HepG2 (cell line): ENCODE measurements around the gene LRFN2. TPM values are rescaled to one million over a fixed set of nuclear protein-coding genes. Genes with fewer than 3 reads are reported as not detected.

Experiments used
- ATAC-seq: fragments of 200-7000 bp; cut with Tn5 transposase; 3 replicates; pipeline ENCODE4 v1.9.1; 2020; ENCODE audit warnings: mild to moderate bottlenecking, moderate library complexity
- BruUV-seq: library from RNA; stranded (reverse); fragments of 400-500 nt; replicated peaks from 2 replicates; lab custom pipeline; 2021; lab: Mats Ljungman, UMichigan
- CTCF ChIA-PET: fragments of 300-600 bp; formaldehyde crosslinking; extraction: SDS; loops from one replicate; lab custom pipeline; 2021; ENCODE audit warnings: low total read pairs, inconsistent platforms, low intra/inter-chr PET ratio; lab: Yijun Ruan, JAX
- POLR2A ChIA-PET: fragments of 350-600 bp; sonication (Branson Sonifier 250); formaldehyde crosslinking; loops from one replicate; lab custom pipeline; 2020; ENCODE audit warnings: antibody characterized with exemption, inconsistent platforms; lab: Yijun Ruan, JAX
- DNase-seq: peaks from one replicate; pipeline ENCODE4 v3.0.0-alpha.2; 2015; ENCODE audit warnings: low spot score
- FAIRE-seq: peaks from 3 replicates; lab custom pipeline; 2011; peaks lifted over from hg19 to GRCh38; lab: Jason Lieb, UNC
- H2AFZ ChIP-seq: one replicate; pipeline ENCODE4 v1.6.1; 2011; ENCODE audit warnings: low read length, inconsistent platforms
- H3K27ac ChIP-seq: fragments of 300-600 bp; 3 replicates; pipeline ENCODE4 v1.8.0; 2011; ENCODE audit warnings: mixed run types, mild to moderate bottlenecking, mixed read lengths, low read length, inconsistent platforms; ENCODE audit not compliant: insufficient read depth; ENCODE audit errors: extremely low read length
- H3K27me3 ChIP-seq, 2 experiments: fragments of 200-600 bp in 1 of 2; 2 replicates in 1 of 2; 3 replicates in 1 of 2; pipeline versions ENCODE4 v1.6.0 to v1.8.0; 2011; ENCODE audit warnings: low read length in 2 of 2, mild to moderate bottlenecking in 2 of 2, moderate library complexity in 2 of 2, inconsistent platforms in 1 of 2; ENCODE audit not compliant: insufficient read depth in 2 of 2, control insufficient read depth in 1 of 2
- H3K36me3 ChIP-seq, 2 experiments: fragments of 200-600 bp in 1 of 2; replicated peaks in 1 of 2; 2 replicates in 1 of 2; 3 replicates in 1 of 2; pipeline versions ENCODE4 v1.5.1 to v1.8.0; 2011; ENCODE audit warnings: low read length in 2 of 2, inconsistent platforms in 1 of 2; ENCODE audit not compliant: insufficient read depth in 2 of 2, control insufficient read depth in 1 of 2
- H3K4me1 ChIP-seq: 2 replicates; pipeline ENCODE4 v1.5.1; 2012; ENCODE audit warnings: low read length, inconsistent platforms; ENCODE audit not compliant: insufficient read depth
- H3K4me2 ChIP-seq: 2 replicates; pipeline ENCODE4 v1.6.0; 2011; ENCODE audit warnings: low read depth, low read length, inconsistent platforms
- H3K4me3 ChIP-seq, 3 experiments: fragments of 200-600 bp in 1 of 3; sonication (generic), shearing (Covaris generic) in 1 of 3; replicated peaks in 1 of 3; 2 replicates each; pipeline ENCODE4 v1.5.1; 2011 to 2016; ENCODE audit warnings: low read length in 3 of 3, inconsistent platforms in 2 of 3, low read depth in 2 of 3, mild to moderate bottlenecking in 2 of 3, control low read depth in 1 of 3, mixed read lengths in 1 of 3; ENCODE audit not compliant: insufficient read depth in 1 of 3
- H3K79me2 ChIP-seq: one replicate; pipeline ENCODE4 v1.6.1; 2011; ENCODE audit warnings: low read length, inconsistent platforms; ENCODE audit not compliant: insufficient read depth
- H3K9ac ChIP-seq: 2 replicates; pipeline ENCODE4 v1.6.0; 2011; ENCODE audit warnings: mild to moderate bottlenecking, low read depth, low read length, inconsistent platforms; ENCODE audit not compliant: insufficient read depth
- H3K9me3 ChIP-seq: 2 replicates; pipeline ENCODE4 v1.5.1; 2012; ENCODE audit warnings: mild to moderate bottlenecking, low read length
- H4K20me1 ChIP-seq: 2 replicates; pipeline ENCODE4 v1.6.0; 2011; ENCODE audit warnings: inconsistent platforms, mild to moderate bottlenecking, low read length, moderate library complexity; ENCODE audit not compliant: insufficient read depth
- ATF7-NPFF ChIP-seq: sonication (generic); formaldehyde crosslinking; IDR thresholded peaks from 2 replicates; pipeline ENCODE4 v1.8.1; 2023; ENCODE audit warnings: mild to moderate bottlenecking, low read depth, missing genetic modification reagents, moderate library complexity
- GPN1 ChIP-seq: sonication (generic); formaldehyde crosslinking; IDR thresholded peaks from 2 replicates; pipeline ENCODE4 v1.5.1; 2020; ENCODE audit warnings: missing genetic modification reagents, borderline replicate concordance
- GTF3A ChIP-seq: sonication (generic); formaldehyde crosslinking; conservative IDR thresholded peaks from 2 replicates; pipeline ENCODE4 v1.4.0; 2020; ENCODE audit warnings: mild to moderate bottlenecking, missing genetic modification reagents
- IRX3 ChIP-seq: sonication (generic); formaldehyde crosslinking; IDR thresholded peaks from 2 replicates; pipeline ENCODE4 v1.8.1; 2023; ENCODE audit warnings: mild to moderate bottlenecking, low read depth, missing genetic modification reagents, borderline replicate concordance
- JUNB ChIP-seq: sonication (generic); formaldehyde crosslinking; IDR thresholded peaks from 2 replicates; pipeline ENCODE4 v1.8.0; 2022; ENCODE audit warnings: missing genetic modification reagents, mild to moderate bottlenecking, borderline replicate concordance
- KDM5B ChIP-seq: sonication (generic); formaldehyde crosslinking; IDR thresholded peaks from 2 replicates; pipeline ENCODE4 v1.4.0; 2020; ENCODE audit warnings: missing genetic modification reagents, mild to moderate bottlenecking, borderline replicate concordance
- MAFF ChIP-seq: IDR thresholded peaks from 2 replicates; pipeline ENCODE4 v1.6.1; 2011; ENCODE audit warnings: low read depth, low read length, improper control_type of control experiment
- NCOR1 ChIP-seq: fragments of 200-600 bp; sonication (generic); IDR thresholded peaks from 2 replicates; pipeline ENCODE4 v1.7.0; 2017; ENCODE audit warnings: antibody characterized with exemption, low read length, borderline replicate concordance
- NFE2L1 ChIP-seq: sonication (generic); formaldehyde crosslinking; IDR thresholded peaks from 2 replicates; pipeline ENCODE4 v1.4.0; 2020; ENCODE audit warnings: missing genetic modification reagents, mild to moderate bottlenecking, borderline replicate concordance
- PAF1 ChIP-seq: IDR thresholded peaks from 2 replicates; pipeline ENCODE4 v1.6.1; 2016; ENCODE audit warnings: missing genetic modification reagents, missing compliant biosample characterization
- RBM39 ChIP-seq: fragments of 200-400 bp; formaldehyde crosslinking; IDR thresholded peaks from one replicate; pipeline ENCODE4 v1.6.1; 2018; ENCODE audit warnings: antibody characterized with exemption, mild to moderate bottlenecking, low read depth, low read length; ENCODE audit not compliant: poor library complexity, severe bottlenecking
- REL ChIP-seq: sonication (generic); formaldehyde crosslinking; conservative IDR thresholded peaks from 2 replicates; pipeline ENCODE4 v1.8.0; 2022; ENCODE audit warnings: mild to moderate bottlenecking, missing genetic modification reagents, moderate library complexity
- RFX5 ChIP-seq: IDR thresholded peaks from 2 replicates; pipeline ENCODE4 v1.6.1; 2011; ENCODE audit warnings: low read depth, low read length, improper control_type of control experiment
- SPEN ChIP-seq: sonication (generic); formaldehyde crosslinking; IDR thresholded peaks from 2 replicates; pipeline ENCODE4 v1.5.1; 2020; ENCODE audit warnings: low read depth, mild to moderate bottlenecking, missing genetic modification reagents
- STAT5B ChIP-seq: sonication (generic); formaldehyde crosslinking; IDR thresholded peaks from 2 replicates; pipeline ENCODE4 v1.4.0; 2020; ENCODE audit warnings: missing genetic modification reagents
- THYN1 ChIP-seq: sonication (generic); formaldehyde crosslinking; IDR thresholded peaks from 2 replicates; pipeline ENCODE4 v1.8.1; 2023; ENCODE audit warnings: low read depth, mild to moderate bottlenecking, moderate library complexity, missing genetic modification reagents, borderline replicate concordance
- ZFP37 ChIP-seq: sonication (generic); formaldehyde crosslinking; IDR thresholded peaks from 2 replicates; pipeline ENCODE4 v1.4.0; 2020; ENCODE audit warnings: missing genetic modification reagents, borderline replicate concordance
- ZKSCAN8 ChIP-seq: IDR thresholded peaks from 2 replicates; pipeline ENCODE4 v1.6.1; 2016; ENCODE audit warnings: borderline replicate concordance, missing genetic modification reagents, missing compliant biosample characterization
- ZNF282 ChIP-seq: fragments of 450-650 bp; IDR thresholded peaks from 2 replicates; pipeline ENCODE4 v1.6.1; 2018; ENCODE audit not compliant: partially characterized antibody
- ZNF619 ChIP-seq: sonication (generic); formaldehyde crosslinking; IDR thresholded peaks from 2 replicates; pipeline ENCODE4 v1.4.0; 2020; ENCODE audit warnings: mild to moderate bottlenecking, missing genetic modification reagents
- ZNF768 ChIP-seq: sonication (generic); formaldehyde crosslinking; IDR thresholded peaks from 2 replicates; pipeline ENCODE4 v1.4.0; 2020; ENCODE audit warnings: missing genetic modification reagents
- ZNF879 ChIP-seq: sonication (generic); formaldehyde crosslinking; IDR thresholded peaks from 2 replicates; pipeline ENCODE4 v1.8.1; 2023; ENCODE audit warnings: missing genetic modification reagents
- WGBS: methylation state at CpG from one replicate; pipeline ENCODE4 v1.1.6; 2017; ENCODE audit warnings: low lambda C conversion rate; 5-methylcytosine and 5-hydroxymethylcytosine counted together
- in situ Hi-C: cut with HindIII; loops from 2 replicates; pipeline ENCODE4 v1.10.0; 2017; ENCODE audit warnings: low pct_unique_long_range_greater_than_20kb; ENCODE audit not compliant: extremely low pct_ligation_motif_present
- intact Hi-C: fragments of 100-400 bp; cut with micrococcal nuclease; formaldehyde crosslinking; loops from one replicate; pipeline ENCODE4 v1.10.0; 2022; ENCODE audit not compliant: unreplicated experiment
- polyA plus RNA-seq, 8 experiments: library from polyadenylated mRNA; depleted of rRNA in 3 of 8; stranded (reverse) in 7 of 8; unstranded in 1 of 8; fragments of >200 nt; fragmentation: Illumina TruSeq in 4 of 8; extraction: Trizol in 4 of 8; gene quantifications; 2 replicates each; pipeline versions ENCODE4 v1.2.1 to v1.2.3, GENCODE V29; 2011 to 2016; ENCODE audit warnings: low read depth in 4 of 8, missing spikeins in 1 of 8, mixed read lengths in 1 of 8; ENCODE audit not compliant: insufficient read depth in 1 of 8
- total RNA-seq, 5 experiments: library from RNA; depleted of rRNA; stranded (reverse); fragments of >200 nt; fragmentation: Illumina TruSeq; extraction: Trizol; gene quantifications; 2 replicates each; pipeline ENCODE4 v1.2.3, GENCODE V29; 2016; ENCODE audit warnings: low read depth in 1 of 5

The LRFN2 gene
- total and polyA plus RNA-seq, 2 of the 13 experiments (the other 11 are each of a cell fraction or from before 2014, with no cell fraction given): not detected

- ChIA-PET POLR2A (no interaction called here), CTCF (no interaction called here)
- Histone ChIP-seq H2AFZ (no peak overlapping the region), H3K9me3 (no peaks in the 10 kb centered on the region), H3K4me3 (no peak overlapping the region), H4K20me1 (no peaks in the 10 kb centered on the region), H3K36me3 (no peaks in the 10 kb centered on the region), H3K27me3 (peaks cover 0 to 9% of the 10 kb centered on the region in 2 experiments; a peak in 3 of 5 replicates), H3K4me2 (no peak overlapping the region), H3K27ac (no peak overlapping the region), H3K9ac (no peak overlapping the region), H3K79me2 (no peaks in the 10 kb centered on the region), H3K4me1 (no peaks in the 10 kb centered on the region)
- WGBS: 10% methylated on average over 7 of the region's 7 CpGs
- in situ Hi-C loops (no loop called here), intact Hi-C loops (no loop called here)
- ATAC-seq: no peak
- no peak for TF ChIP-seq NFE2L1 (CRISPR knock-in tag)
- no peak for TF ChIP-seq ZFP37
- no peak for TF ChIP-seq REL (CRISPR knock-in tag)
- TF ChIP-seq THYN1: no peak
- no peak for TF ChIP-seq SPEN
- no peak for TF ChIP-seq GTF3A
- no peak for DNase-seq
- FAIRE-seq: no peak
- no TSS peak for BruUV-seq
Measured at GRCh38 chr6:40556881-40557280, 30.3 kb downstream of the LRFN2 start.

GRCh38 chr6:40556023-40556422, 31.1 kb downstream of the LRFN2 start:
- in situ Hi-C loops (no loop called here), intact Hi-C loops (no loop called here)
- no peak overlapping the region for H3K4me3 ChIP-seq
- WGBS: 2% methylated on average over 5 of the region's 5 CpGs
- no peaks in the 10 kb centered on the region for H3K36me3 ChIP-seq
- H2AFZ ChIP-seq: no peak overlapping the region
- no peaks in the 10 kb centered on the region for H3K9me3 ChIP-seq
- no peaks in the 10 kb centered on the region for H3K79me2 ChIP-seq
- BruUV-seq: no TSS peak
- ChIA-PET POLR2A (no interaction called here), CTCF (no interaction called here)
- DNase-seq: no peak
- FAIRE-seq: no peak
- H3K27me3 ChIP-seq: peaks cover 0 to 9% of the 10 kb centered on the region in 2 experiments; a peak in 3 of 5 replicates
- H3K9ac ChIP-seq: no peak overlapping the region
- no peak overlapping the region for H3K4me2 ChIP-seq
- H3K27ac ChIP-seq: no peak overlapping the region
- no peaks in the 10 kb centered on the region for H3K4me1 ChIP-seq
- no peaks in the 10 kb centered on the region for H4K20me1 ChIP-seq
- ATAC-seq: no peak
- TF ChIP-seq ZNF282 (no peak), KDM5B (CRISPR knock-in tag) (no peak), IRX3 (CRISPR knock-in tag) (no peak), ATF7-NPFF (CRISPR knock-in tag) (no peak), RFX5 (no peak), ZKSCAN8 (no peak), NCOR1 (no peak), GPN1 (CRISPR knock-in tag) (no peak), RBM39 (no peak), JUNB (no peak), ZNF879 (CRISPR knock-in tag) (no peak), ZNF619 (CRISPR knock-in tag) (no peak), MAFF (no peak), PAF1 (CRISPR knock-in tag) (no peak), ZNF768 (no peak), STAT5B (no peak)
